GM12891 (cell line): ENCODE results near the gene MIPEP.

ENCODE experiments used
- POLR2A ChIP-seq: IDR thresholded peaks from 2 replicates; pipeline ENCODE4 v1.6.1; 2011; ENCODE audit warnings: low read depth, low read length, control low read depth
- POLR2AphosphoS5 ChIP-seq: IDR thresholded peaks from 2 replicates; pipeline ENCODE4 v1.6.1; 2011; ENCODE audit warnings: low read depth, low read length, control low read depth
- POU2F2 ChIP-seq: IDR thresholded peaks from 2 replicates; pipeline ENCODE4 v1.6.1; 2011; ENCODE audit warnings: low read depth, mild to moderate bottlenecking, control low read depth, low read length, moderate library complexity
- TAF1 ChIP-seq: IDR thresholded peaks from 2 replicates; pipeline ENCODE4 v1.6.1; 2011; ENCODE audit warnings: low read depth, low read length, control low read depth

DNA sequence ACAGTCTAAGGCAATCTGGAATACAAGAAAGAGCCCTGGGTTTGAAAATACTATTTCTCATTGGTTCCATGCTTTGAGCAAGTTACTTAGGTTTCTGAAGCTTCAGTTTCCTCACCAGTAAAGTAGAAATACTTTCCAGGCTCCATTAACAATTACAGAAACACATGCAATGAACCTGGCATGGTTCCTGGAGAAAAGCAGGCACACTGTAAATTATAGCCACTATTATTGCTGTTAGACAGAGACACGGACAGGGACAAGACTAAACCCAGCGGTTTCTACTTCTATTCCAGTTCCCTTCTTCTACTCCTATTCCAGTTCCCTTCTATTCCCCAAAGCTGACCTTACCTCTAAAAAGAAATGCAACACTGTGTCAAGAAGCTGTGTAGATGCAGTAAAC lies 41.2 kb downstream of the MIPEP start:
- TF ChIP-seq TAF1 (no peak), POLR2A (no peak), POLR2AphosphoS5 (no peak), POU2F2 (no peak)
